ENCODE results near the gene SESN3. TPM values are rescaled to one million over a fixed set of nuclear protein-coding genes. Genes with fewer than 3 reads are reported as not detected.

SESN3 gene
- total RNA-seq, 1 experiment from 2014 or later: 34.9 TPM

DNA sequence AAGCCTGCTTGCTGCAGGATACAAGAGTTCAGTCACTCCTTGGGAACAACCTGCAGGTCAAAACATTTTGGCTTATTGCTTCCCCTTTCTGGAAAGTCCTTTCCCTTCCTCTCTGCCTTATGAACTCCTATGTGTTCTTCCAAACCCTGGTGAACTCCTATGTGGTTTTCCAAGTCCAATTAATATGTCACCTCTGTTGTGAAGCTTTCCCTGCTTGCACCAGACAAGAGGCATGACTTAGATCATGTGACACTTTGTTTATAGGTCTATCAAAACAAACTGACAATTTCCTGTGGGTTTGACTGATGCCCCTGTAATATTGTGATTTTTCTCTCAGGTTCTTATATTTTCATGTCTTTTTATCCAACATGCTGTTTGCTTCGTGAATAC lies 77.2 kb downstream of the SESN3 start (continued):
- TF ChIP-seq, protein P1, sequence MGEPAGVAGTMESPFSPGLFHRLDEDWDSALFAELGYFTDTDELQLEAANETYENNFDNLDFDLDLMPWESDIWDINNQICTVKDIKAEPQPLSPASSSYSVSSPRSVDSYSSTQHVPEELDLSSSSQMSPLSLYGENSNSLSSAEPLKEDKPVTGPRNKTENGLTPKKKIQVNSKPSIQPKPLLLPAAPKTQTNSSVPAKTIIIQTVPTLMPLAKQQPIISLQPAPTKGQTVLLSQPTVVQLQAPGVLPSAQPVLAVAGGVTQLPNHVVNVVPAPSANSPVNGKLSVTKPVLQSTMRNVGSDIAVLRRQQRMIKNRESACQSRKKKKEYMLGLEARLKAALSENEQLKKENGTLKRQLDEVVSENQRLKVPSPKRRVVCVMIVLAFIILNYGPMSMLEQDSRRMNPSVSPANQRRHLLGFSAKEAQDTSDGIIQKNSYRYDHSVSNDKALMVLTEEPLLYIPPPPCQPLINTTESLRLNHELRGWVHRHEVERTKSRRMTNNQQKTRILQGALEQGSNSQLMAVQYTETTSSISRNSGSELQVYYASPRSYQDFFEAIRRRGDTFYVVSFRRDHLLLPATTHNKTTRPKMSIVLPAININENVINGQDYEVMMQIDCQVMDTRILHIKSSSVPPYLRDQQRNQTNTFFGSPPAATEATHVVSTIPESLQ (CRISPR knock-in tag; IDR thresholded peaks at IDR 0.05): no peak
- TF ChIP-seq OVOL2 (CRISPR knock-in tag; IDR thresholded peaks at IDR 0.05; ENCODE audit: borderline replicate concordance) (no peak), JAZF1 (CRISPR knock-in tag; IDR thresholded peaks at IDR 0.05) (no peak), JUN (CRISPR knock-in tag; IDR thresholded peaks at IDR 0.05) (no peak), SMAD4 (CRISPR knock-in tag; IDR thresholded peaks at IDR 0.05) (no peak), RELA (CRISPR knock-in tag; IDR thresholded peaks at IDR 0.05; ENCODE audit: borderline replicate concordance) (no peak), NR3C1 (CRISPR knock-in tag; conservative IDR thresholded peaks at IDR 0.05; ENCODE audit: low read depth) (no peak)
- TF ChIP-seq, protein P2, sequence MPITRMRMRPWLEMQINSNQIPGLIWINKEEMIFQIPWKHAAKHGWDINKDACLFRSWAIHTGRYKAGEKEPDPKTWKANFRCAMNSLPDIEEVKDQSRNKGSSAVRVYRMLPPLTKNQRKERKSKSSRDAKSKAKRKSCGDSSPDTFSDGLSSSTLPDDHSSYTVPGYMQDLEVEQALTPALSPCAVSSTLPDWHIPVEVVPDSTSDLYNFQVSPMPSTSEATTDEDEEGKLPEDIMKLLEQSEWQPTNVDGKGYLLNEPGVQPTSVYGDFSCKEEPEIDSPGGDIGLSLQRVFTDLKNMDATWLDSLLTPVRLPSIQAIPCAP (CRISPR knock-in tag; IDR thresholded peaks at IDR 0.05): no peak

GRCh38 chr11:95152876-95153856 lies 77.8 kb downstream of the SESN3 start:
- peaks cover 7% of the 10 kb centered on the region for H3K9me3 Mint-ChIP-seq
- ChIA-PET POLR2A (interaction anchor here (1.3 kb wide), 1 partner anchor 637 kb away, joined by 5 read pairs; the partner anchor contains the start of gene FAM76B), CTCF (interaction anchor here (0.8 to 6.3 kb wide), 27 partner anchors 15 to 614 kb away, joined by 3 to 143 read pairs (median 5); partner anchors contain the start of genes SESN3 and SRSF8)
- peaks cover 6% of the 10 kb centered on the region; the same call in 1 of the 2 replicates for H3K36me3 Mint-ChIP-seq
- H3K4me3 Mint-ChIP-seq: no peak overlapping the region
- peaks cover 31% of the 10 kb centered on the region for H3K27me3 Mint-ChIP-seq (ENCODE audit: low read depth)
- ATAC-seq: no peak
- H3K4me1 Mint-ChIP-seq: peaks cover 19% of the 10 kb centered on the region
- no peak for DNase-seq (ENCODE audit: low spot score)
- no peak overlapping the region for H3K27ac Mint-ChIP-seq
- TF ChIP-seq SOX15 (CRISPR knock-in tag; IDR thresholded peaks at IDR 0.05): no peak
- TF ChIP-seq MXD4 (CRISPR knock-in tag; IDR thresholded peaks at IDR 0.05; ENCODE audit: borderline replicate concordance): no peak
- TF ChIP-seq, protein P3, sequence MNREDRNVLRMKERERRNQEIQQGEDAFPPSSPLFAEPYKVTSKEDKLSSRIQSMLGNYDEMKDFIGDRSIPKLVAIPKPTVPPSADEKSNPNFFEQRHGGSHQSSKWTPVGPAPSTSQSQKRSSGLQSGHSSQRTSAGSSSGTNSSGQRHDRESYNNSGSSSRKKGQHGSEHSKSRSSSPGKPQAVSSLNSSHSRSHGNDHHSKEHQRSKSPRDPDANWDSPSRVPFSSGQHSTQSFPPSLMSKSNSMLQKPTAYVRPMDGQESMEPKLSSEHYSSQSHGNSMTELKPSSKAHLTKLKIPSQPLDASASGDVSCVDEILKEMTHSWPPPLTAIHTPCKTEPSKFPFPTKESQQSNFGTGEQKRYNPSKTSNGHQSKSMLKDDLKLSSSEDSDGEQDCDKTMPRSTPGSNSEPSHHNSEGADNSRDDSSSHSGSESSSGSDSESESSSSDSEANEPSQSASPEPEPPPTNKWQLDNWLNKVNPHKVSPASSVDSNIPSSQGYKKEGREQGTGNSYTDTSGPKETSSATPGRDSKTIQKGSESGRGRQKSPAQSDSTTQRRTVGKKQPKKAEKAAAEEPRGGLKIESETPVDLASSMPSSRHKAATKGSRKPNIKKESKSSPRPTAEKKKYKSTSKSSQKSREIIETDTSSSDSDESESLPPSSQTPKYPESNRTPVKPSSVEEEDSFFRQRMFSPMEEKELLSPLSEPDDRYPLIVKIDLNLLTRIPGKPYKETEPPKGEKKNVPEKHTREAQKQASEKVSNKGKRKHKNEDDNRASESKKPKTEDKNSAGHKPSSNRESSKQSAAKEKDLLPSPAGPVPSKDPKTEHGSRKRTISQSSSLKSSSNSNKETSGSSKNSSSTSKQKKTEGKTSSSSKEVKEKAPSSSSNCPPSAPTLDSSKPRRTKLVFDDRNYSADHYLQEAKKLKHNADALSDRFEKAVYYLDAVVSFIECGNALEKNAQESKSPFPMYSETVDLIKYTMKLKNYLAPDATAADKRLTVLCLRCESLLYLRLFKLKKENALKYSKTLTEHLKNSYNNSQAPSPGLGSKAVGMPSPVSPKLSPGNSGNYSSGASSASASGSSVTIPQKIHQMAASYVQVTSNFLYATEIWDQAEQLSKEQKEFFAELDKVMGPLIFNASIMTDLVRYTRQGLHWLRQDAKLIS (CRISPR knock-in tag; IDR thresholded peaks at IDR 0.05; ENCODE audit: borderline replicate concordance): no peak
- TF ChIP-seq, protein P4, sequence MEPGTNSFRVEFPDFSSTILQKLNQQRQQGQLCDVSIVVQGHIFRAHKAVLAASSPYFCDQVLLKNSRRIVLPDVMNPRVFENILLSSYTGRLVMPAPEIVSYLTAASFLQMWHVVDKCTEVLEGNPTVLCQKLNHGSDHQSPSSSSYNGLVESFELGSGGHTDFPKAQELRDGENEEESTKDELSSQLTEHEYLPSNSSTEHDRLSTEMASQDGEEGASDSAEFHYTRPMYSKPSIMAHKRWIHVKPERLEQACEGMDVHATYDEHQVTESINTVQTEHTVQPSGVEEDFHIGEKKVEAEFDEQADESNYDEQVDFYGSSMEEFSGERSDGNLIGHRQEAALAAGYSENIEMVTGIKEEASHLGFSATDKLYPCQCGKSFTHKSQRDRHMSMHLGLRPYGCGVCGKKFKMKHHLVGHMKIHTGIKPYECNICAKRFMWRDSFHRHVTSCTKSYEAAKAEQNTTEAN (CRISPR knock-in tag; IDR thresholded peaks at IDR 0.05): no peak
- TF ChIP-seq JAZF1 (CRISPR knock-in tag; IDR thresholded peaks at IDR 0.05): no peak
- TF ChIP-seq ELF4 (CRISPR knock-in tag; IDR thresholded peaks at IDR 0.05; ENCODE audit: low read depth): no peak
- TF ChIP-seq, protein P5, sequence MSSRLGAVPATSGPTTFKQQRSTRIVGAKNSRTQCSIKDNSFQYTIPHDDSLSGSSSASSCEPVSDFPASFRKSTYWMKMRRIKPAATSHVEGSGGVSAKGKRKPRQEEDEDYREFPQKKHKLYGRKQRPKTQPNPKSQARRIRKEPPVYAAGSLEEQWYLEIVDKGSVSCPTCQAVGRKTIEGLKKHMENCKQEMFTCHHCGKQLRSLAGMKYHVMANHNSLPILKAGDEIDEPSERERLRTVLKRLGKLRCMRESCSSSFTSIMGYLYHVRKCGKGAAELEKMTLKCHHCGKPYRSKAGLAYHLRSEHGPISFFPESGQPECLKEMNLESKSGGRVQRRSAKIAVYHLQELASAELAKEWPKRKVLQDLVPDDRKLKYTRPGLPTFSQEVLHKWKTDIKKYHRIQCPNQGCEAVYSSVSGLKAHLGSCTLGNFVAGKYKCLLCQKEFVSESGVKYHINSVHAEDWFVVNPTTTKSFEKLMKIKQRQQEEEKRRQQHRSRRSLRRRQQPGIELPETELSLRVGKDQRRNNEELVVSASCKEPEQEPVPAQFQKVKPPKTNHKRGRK (CRISPR knock-in tag; IDR thresholded peaks at IDR 0.05; ENCODE audit: borderline replicate concordance): no peak
- TF ChIP-seq HMGA2 (CRISPR knock-in tag; IDR thresholded peaks at IDR 0.05): no peak
- no peak for TF ChIP-seq FOXJ3 (CRISPR knock-in tag; IDR thresholded peaks at IDR 0.05; ENCODE audit: borderline replicate concordance)
- TF ChIP-seq, protein P6, sequence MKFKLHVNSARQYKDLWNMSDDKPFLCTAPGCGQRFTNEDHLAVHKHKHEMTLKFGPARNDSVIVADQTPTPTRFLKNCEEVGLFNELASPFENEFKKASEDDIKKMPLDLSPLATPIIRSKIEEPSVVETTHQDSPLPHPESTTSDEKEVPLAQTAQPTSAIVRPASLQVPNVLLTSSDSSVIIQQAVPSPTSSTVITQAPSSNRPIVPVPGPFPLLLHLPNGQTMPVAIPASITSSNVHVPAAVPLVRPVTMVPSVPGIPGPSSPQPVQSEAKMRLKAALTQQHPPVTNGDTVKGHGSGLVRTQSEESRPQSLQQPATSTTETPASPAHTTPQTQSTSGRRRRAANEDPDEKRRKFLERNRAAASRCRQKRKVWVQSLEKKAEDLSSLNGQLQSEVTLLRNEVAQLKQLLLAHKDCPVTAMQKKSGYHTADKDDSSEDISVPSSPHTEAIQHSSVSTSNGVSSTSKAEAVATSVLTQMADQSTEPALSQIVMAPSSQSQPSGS (CRISPR knock-in tag; IDR thresholded peaks at IDR 0.05; ENCODE audit: borderline replicate concordance, low read depth): no peak
- no peak for TF ChIP-seq STAT6 (CRISPR knock-in tag; conservative IDR thresholded peaks at IDR 0.05; ENCODE audit: low read depth)
- TF ChIP-seq GTF2I (CRISPR knock-in tag; conservative IDR thresholded peaks at IDR 0.05): no peak

Data from WTC11 (cell line).